ENCODE measurements around the gene CNOT6L. TPM values are rescaled to one million over a fixed set of nuclear protein-coding genes. Genes with fewer than 3 reads are reported as not detected.

The CNOT6L gene
- total RNA-seq, 1 experiment from 2014 or later: 29.4 TPM

- no peak for TF ChIP-seq POLR2A (IDR thresholded peaks at IDR 0.05; ENCODE audit: borderline replicate concordance, extremely low read depth, insufficient read depth, insufficient read length)
- TF ChIP-seq EZH2 (IDR thresholded peaks at IDR 0.05): no peak
- TF ChIP-seq SRF (IDR thresholded peaks at IDR 0.05; ENCODE audit: low read depth): no peak
- TF ChIP-seq, protein P1, sequence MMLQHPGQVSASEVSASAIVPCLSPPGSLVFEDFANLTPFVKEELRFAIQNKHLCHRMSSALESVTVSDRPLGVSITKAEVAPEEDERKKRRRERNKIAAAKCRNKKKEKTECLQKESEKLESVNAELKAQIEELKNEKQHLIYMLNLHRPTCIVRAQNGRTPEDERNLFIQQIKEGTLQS (IDR thresholded peaks at IDR 0.05): no peak
- no peak for TF ChIP-seq CBX3 (IDR thresholded peaks at IDR 0.05; ENCODE audit: low read depth)
- no peak for TF ChIP-seq POLR2AphosphoS5 (IDR thresholded peaks at IDR 0.05; ENCODE audit: low read depth, low read length)
- no peak for TF ChIP-seq MAX (IDR thresholded peaks at IDR 0.05)
These were observed 118.0 kb downstream of the CNOT6L start (continued) for GRCh38 chr4:77701121-77701520.

DNA sequence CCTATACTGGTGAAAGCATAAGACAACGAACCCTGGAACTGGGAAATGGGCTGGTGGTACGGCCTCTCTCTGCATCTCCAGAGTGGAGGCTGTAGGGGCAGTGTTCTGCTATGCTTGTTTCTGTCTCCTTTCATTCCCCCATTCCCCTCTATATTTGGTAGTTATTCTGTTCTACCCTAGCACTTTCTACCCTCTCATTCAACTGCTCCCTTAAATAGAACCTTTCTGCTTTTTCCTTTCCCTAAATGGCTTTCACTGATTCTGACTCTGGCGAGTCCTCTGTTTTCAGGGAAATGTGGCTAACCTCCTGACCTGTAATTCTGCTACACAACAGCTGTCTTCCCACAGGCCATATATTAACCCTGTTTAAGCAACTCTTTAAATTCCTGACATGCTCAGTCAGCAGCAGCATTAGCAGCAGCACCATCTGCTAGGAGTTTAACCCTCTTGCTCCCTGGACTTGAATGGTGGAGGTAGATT is 119.4 kb downstream of the CNOT6L start:
- no peak for DNase-seq (ENCODE audit: low read depth, low spot score)
- H3K9ac ChIP-seq (ENCODE audit: low read length): no peak overlapping the region
- BruUV-seq (replicated peaks): no TSS peak
- H3K9me2 ChIP-seq (ENCODE audit: insufficient read depth): no peaks in the 10 kb centered on the region
- no peak overlapping the region for H3K27ac ChIP-seq (ENCODE audit: low read depth, low read length)
- ChIA-PET CTCF (interaction anchor here (2.7 kb wide), 1 partner anchor 235 kb away, joined by 26 read pairs; no protein-coding TSS in a partner anchor), RAD21 (ENCODE audit: low non-redundant PET in 1 of 2, low total read pairs in 2 of 2, uncharacterized antibody in 2 of 2, unreplicated experiment in 2 of 2) (no interaction called here), POLR2A (no interaction called here)
- intact Hi-C loops (cut with micrococcal nuclease): loop anchor here (2.0 to 5.0 kb wide), 3 partner anchors 82 to 332 kb away; no protein-coding TSS in a partner anchor
- H3K9me3 ChIP-seq (ENCODE audit: control insufficient read depth in 1 of 2, insufficient read depth in 1 of 2, low read depth in 1 of 2, low read length in 2 of 2): no peaks in the 10 kb centered on the region
- peak; percentile 59 for ATAC-seq
- H2AFZ ChIP-seq (ENCODE audit: low read depth, low read length, poor library complexity, severe bottlenecking): no peak overlapping the region
- no peaks in the 10 kb centered on the region for H3K79me2 ChIP-seq (ENCODE audit: insufficient read depth, low read length)
- TF ChIP-seq RAD21 (IDR thresholded peaks at IDR 0.05; ENCODE audit: low read depth) (peak; percentile 11; the same call in 1 of the 2 replicates), ELF1 (IDR thresholded peaks at IDR 0.05; ENCODE audit: borderline replicate concordance, low read depth) (no peak)
- TF ChIP-seq, protein P2, sequence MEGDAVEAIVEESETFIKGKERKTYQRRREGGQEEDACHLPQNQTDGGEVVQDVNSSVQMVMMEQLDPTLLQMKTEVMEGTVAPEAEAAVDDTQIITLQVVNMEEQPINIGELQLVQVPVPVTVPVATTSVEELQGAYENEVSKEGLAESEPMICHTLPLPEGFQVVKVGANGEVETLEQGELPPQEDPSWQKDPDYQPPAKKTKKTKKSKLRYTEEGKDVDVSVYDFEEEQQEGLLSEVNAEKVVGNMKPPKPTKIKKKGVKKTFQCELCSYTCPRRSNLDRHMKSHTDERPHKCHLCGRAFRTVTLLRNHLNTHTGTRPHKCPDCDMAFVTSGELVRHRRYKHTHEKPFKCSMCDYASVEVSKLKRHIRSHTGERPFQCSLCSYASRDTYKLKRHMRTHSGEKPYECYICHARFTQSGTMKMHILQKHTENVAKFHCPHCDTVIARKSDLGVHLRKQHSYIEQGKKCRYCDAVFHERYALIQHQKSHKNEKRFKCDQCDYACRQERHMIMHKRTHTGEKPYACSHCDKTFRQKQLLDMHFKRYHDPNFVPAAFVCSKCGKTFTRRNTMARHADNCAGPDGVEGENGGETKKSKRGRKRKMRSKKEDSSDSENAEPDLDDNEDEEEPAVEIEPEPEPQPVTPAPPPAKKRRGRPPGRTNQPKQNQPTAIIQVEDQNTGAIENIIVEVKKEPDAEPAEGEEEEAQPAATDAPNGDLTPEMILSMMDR (IDR thresholded peaks at IDR 0.05 in 2 of 3, conservative IDR thresholded peaks at IDR 0.05 in 1 of 3; ENCODE audit: borderline replicate concordance in 1 of 3, insufficient read depth in 1 of 3, low read depth in 2 of 3, low read length in 2 of 3): peak in 2 of 3 experiments; percentile 14 to 33; a peak in 1 of 6 replicates
- no peaks in the 10 kb centered on the region for H3K36me3 ChIP-seq (ENCODE audit: control insufficient read depth in 1 of 2, insufficient read depth in 2 of 2, low read length in 2 of 2)
- H4K20me1 ChIP-seq (ENCODE audit: insufficient read depth): no peaks in the 10 kb centered on the region
- H3K4me3 ChIP-seq (replicated peaks in 1 of 2; ENCODE audit: low read depth in 1 of 2, low read length in 2 of 2): no peak overlapping the region
- H3K4me2 ChIP-seq (ENCODE audit: low read length): peak overlapping the region; percentile 39; the same call in 1 of the 2 replicates
- H3K4me1 ChIP-seq (ENCODE audit: control insufficient read depth in 1 of 2, insufficient read depth in 2 of 2, low read length in 2 of 2): peaks cover 11 to 24% of the 10 kb centered on the region in 2 experiments; a peak in 3 of 4 replicates
- H3K27me3 ChIP-seq (ENCODE audit: insufficient read depth, low read length): peaks cover 10% of the 10 kb centered on the region; the same call in 1 of the 2 replicates

All from HCT116 (cell line).